Measurements from ENCODE around the gene JMJD8.
A peak's percentile ranks its signal among the peaks of the same experiment; 100 is the strongest.

Gene JMJD8

GRCh38 chr16:637081-638018 is 46.8 kb downstream of the JMJD8 start:
- H4K20me1 ChIP-seq (ENCODE audit: insufficient read depth) = no peaks in the 10 kb centered on the region
- H3K9ac ChIP-seq = peak overlapping the region; percentile 81; the same call in 1 of the 2 replicates
- H2AFZ ChIP-seq (ENCODE audit: low read depth) = peak overlapping the region; percentile 90; the same call in 1 of the 2 replicates
- peaks cover 9% of the 10 kb centered on the region for H3K4me1 ChIP-seq (ENCODE audit: low read depth, poor library complexity, severe bottlenecking)
- TF ChIP-seq CTCF (conservative IDR thresholded peaks at IDR 0.05; ENCODE audit: low read depth, low read length) = no peak
- H3K36me3 ChIP-seq (ENCODE audit: insufficient read depth) = no peaks in the 10 kb centered on the region; the same call in 1 of the 2 replicates
- peaks cover 13% of the 10 kb centered on the region; the same call in 1 of the 2 replicates for H3K79me2 ChIP-seq (ENCODE audit: insufficient read depth, low read depth)
- peak overlapping the region; percentile 80 for H3K4me2 ChIP-seq
- H3K27ac ChIP-seq = peak overlapping the region; percentile 77
- no peak overlapping the region for H3K4me3 ChIP-seq (IDR thresholded peaks at IDR 0.05; ENCODE audit: insufficient read depth, low read depth, low read length)
- H3K27me3 ChIP-seq (ENCODE audit: insufficient read depth, low read depth) = no peaks in the 10 kb centered on the region

GRCh38 chr16:636206-637080 is 47.7 kb downstream of the JMJD8 start, which contains the start of gene METTL26:
Gene METTL26, minus strand, starts transcription at chr16:636305. Its CDS starts 15 bp downstream, at chr16:636290.
- Histone ChIP-seq H3K27ac (peak within 1 kb of the TSS; percentile 77), H3K36me3 (ENCODE audit: insufficient read depth) (no peaks in the 10 kb centered on the region; the same call in 1 of the 2 replicates), H3K27me3 (ENCODE audit: insufficient read depth, low read depth) (no peaks in the 10 kb centered on the region), H3K4me3 (IDR thresholded peaks at IDR 0.05; ENCODE audit: insufficient read depth, low read depth, low read length) (no peak within 1 kb of the TSS), H3K4me2 (peak within 1 kb of the TSS; percentile 97), H3K79me2 (ENCODE audit: insufficient read depth, low read depth) (peaks cover 12% of the 10 kb centered on the region; the same call in 1 of the 2 replicates), H3K9ac (peak within 1 kb of the TSS; percentile 81), H4K20me1 (ENCODE audit: insufficient read depth) (no peaks in the 10 kb centered on the region), H3K4me1 (ENCODE audit: low read depth, poor library complexity, severe bottlenecking) (peaks cover 9% of the 10 kb centered on the region), H2AFZ (ENCODE audit: low read depth) (peak within 1 kb of the TSS; percentile 90)
- 0 out of 2 replicates have a peak, but pooled peaks have one; percentile 12 for TF ChIP-seq CTCF (conservative IDR thresholded peaks at IDR 0.05; ENCODE audit: low read depth, low read length)

GRCh38 chr16:635573-636205 is 48.4 kb downstream of the JMJD8 start:
- Histone ChIP-seq H4K20me1 (ENCODE audit: insufficient read depth) (no peaks in the 10 kb centered on the region), H3K4me1 (ENCODE audit: low read depth, poor library complexity, severe bottlenecking) (peaks cover 9% of the 10 kb centered on the region), H3K27me3 (ENCODE audit: insufficient read depth, low read depth) (no peaks in the 10 kb centered on the region), H3K4me2 (peak overlapping the region; percentile 97), H2AFZ (ENCODE audit: low read depth) (peak overlapping the region; percentile 90), H3K27ac (peak overlapping the region; percentile 77), H3K79me2 (ENCODE audit: insufficient read depth, low read depth) (peaks cover 12% of the 10 kb centered on the region; the same call in 1 of the 2 replicates), H3K9ac (peak overlapping the region; percentile 81), H3K36me3 (ENCODE audit: insufficient read depth) (no peaks in the 10 kb centered on the region; the same call in 1 of the 2 replicates), H3K4me3 (IDR thresholded peaks at IDR 0.05; ENCODE audit: insufficient read depth, low read depth, low read length) (no peak overlapping the region)
- 0 out of 2 replicates have a peak, but pooled peaks have one; percentile 10 for TF ChIP-seq CTCF (conservative IDR thresholded peaks at IDR 0.05; ENCODE audit: low read depth, low read length)

- H3K79me2 ChIP-seq (ENCODE audit: insufficient read depth, low read depth) = peaks cover 12% of the 10 kb centered on the region; the same call in 1 of the 2 replicates
- no peaks in the 10 kb centered on the region; the same call in 1 of the 2 replicates for H3K36me3 ChIP-seq (ENCODE audit: insufficient read depth)
- no peak overlapping the region for H3K27ac ChIP-seq
- H4K20me1 ChIP-seq (ENCODE audit: insufficient read depth) = no peaks in the 10 kb centered on the region
- H3K9ac ChIP-seq = peak overlapping the region; percentile 81; the same call in 1 of the 2 replicates
- H3K4me3 ChIP-seq (IDR thresholded peaks at IDR 0.05; ENCODE audit: insufficient read depth, low read depth, low read length) = no peak overlapping the region
- H3K27me3 ChIP-seq (ENCODE audit: insufficient read depth, low read depth) = no peaks in the 10 kb centered on the region
- H3K4me2 ChIP-seq = peak overlapping the region; percentile 97
- H3K4me1 ChIP-seq (ENCODE audit: low read depth, poor library complexity, severe bottlenecking) = peaks cover 9% of the 10 kb centered on the region
- TF ChIP-seq CTCF (conservative IDR thresholded peaks at IDR 0.05; ENCODE audit: low read depth, low read length) = no peak
- no peak overlapping the region for H2AFZ ChIP-seq (ENCODE audit: low read depth)
Observed at GRCh38 chr16:634996-635395, 49.1 kb downstream of the JMJD8 start.
